Kidney (tissue), 14 donors: Measurements from ENCODE around the gene MATN1. TPM values are rescaled to one million over a fixed set of nuclear protein-coding genes. Genes with fewer than 3 reads are reported as not detected.

Experiments
- DNase-seq, 5 donors: peaks; one replicate each; pipeline ENCODE4 v3.0.0-alpha.2; 2013 to 2020
- FAIRE-seq: peaks from 2 replicates; lab custom pipeline; 2012; peaks lifted over from hg19 to GRCh38; lab: Jason Lieb, UNC
- H3K27ac ChIP-seq, 2 donors: one replicate each; pipeline ENCODE4 v1.7.0; 2013; ENCODE audit warnings: low read depth in 2 of 2, low read length in 2 of 2, inconsistent platforms in 1 of 2
- H3K27me3 ChIP-seq: one replicate; pipeline ENCODE4 v1.7.1; 2013; ENCODE audit warnings: low read length, inconsistent platforms; ENCODE audit not compliant: control insufficient read depth, insufficient read depth
- H3K36me3 ChIP-seq, 3 donors: one replicate each; pipeline versions ENCODE4 v1.7.0 to v1.7.1; 2013; ENCODE audit warnings: low read length in 3 of 3, control low read depth in 1 of 3, inconsistent platforms in 1 of 3; ENCODE audit not compliant: insufficient read depth in 3 of 3, control insufficient read depth in 2 of 3
- H3K4me1 ChIP-seq, 3 donors: one replicate each; pipeline versions ENCODE4 v1.7.0 to v1.7.1; 2013; ENCODE audit warnings: low read length in 3 of 3, inconsistent platforms in 1 of 3, low read depth in 1 of 3; ENCODE audit not compliant: control insufficient read depth in 2 of 3, insufficient read depth in 2 of 3
- H3K4me3 ChIP-seq, 3 donors: one replicate each; pipeline versions ENCODE4 v1.7.0 to v1.8.1; 2013; ENCODE audit warnings: low read length in 3 of 3, control low read depth in 1 of 3, inconsistent platforms in 1 of 3
- H3K9ac ChIP-seq, 3 donors: one replicate each; pipeline versions ENCODE4 v1.7.0 to v1.7.1; 2013; ENCODE audit warnings: low read length in 3 of 3, control low read depth in 1 of 3, inconsistent platforms in 1 of 3
- H3K9me3 ChIP-seq, 3 donors: one replicate each; pipeline versions ENCODE4 v1.7.0 to v1.7.1; 2013; ENCODE audit warnings: low read length in 3 of 3, control low read depth in 1 of 3, inconsistent platforms in 1 of 3; ENCODE audit not compliant: control insufficient read depth in 2 of 3, insufficient read depth in 1 of 3
- intact Hi-C: fragments of 100-400 bp; cut with DNase I; formaldehyde crosslinking; loops from one replicate; pipeline ENCODE4 v1.11.1; 2022
- microRNA-seq: library from miRNA; unstranded; fragments of <30 nt; microRNA quantifications from one replicate; pipeline ENCODE4 v1.2.0, GENCODE V29; 2020
- polyA plus RNA-seq: library from polyadenylated mRNA; stranded (reverse); fragments of 350-450 nt; fragmentation: Illumina TruSeq; extraction: RNeasy Lipid Tissue Mini Kit (QIAGEN cat#74804); gene quantifications from one replicate; pipeline ENCODE4 v1.2.3, GENCODE V29; 2014; ENCODE audit warnings: low read depth, low replicate concordance; ENCODE audit not compliant: insufficient read depth
- total RNA-seq: library from RNA; stranded (reverse); fragmentation: NEBNext Ultra II Directional; extraction: Animal tissue kit (Norgen Biotek cat#: 25700); gene quantifications from one replicate; pipeline ENCODE4 v1.2.1, GENCODE V29; 2021
- TF ChIP-seq, protein P1 (sequence below): IDR thresholded peaks from 3 replicates; pipeline ENCODE4 v1.5.1; 2012; ENCODE audit warnings: mild to moderate bottlenecking, moderate library complexity, borderline replicate concordance; ENCODE audit not compliant: insufficient read depth; ENCODE audit errors: extremely low read depth
- donor health status: control.
- donor health status: control.
- donor health status: control.
- donor health status: control.
- donor health status: control.
- donor health status: DM: yes; HTN: yes; CAD: no.
- donor health status: Normal renal cell carcinoma (clear cell type).

MATN1 gene
- total and polyA plus RNA-seq, 2 donors from 2014 or later = 0.13 TPM; not detected in 1

DNA sequence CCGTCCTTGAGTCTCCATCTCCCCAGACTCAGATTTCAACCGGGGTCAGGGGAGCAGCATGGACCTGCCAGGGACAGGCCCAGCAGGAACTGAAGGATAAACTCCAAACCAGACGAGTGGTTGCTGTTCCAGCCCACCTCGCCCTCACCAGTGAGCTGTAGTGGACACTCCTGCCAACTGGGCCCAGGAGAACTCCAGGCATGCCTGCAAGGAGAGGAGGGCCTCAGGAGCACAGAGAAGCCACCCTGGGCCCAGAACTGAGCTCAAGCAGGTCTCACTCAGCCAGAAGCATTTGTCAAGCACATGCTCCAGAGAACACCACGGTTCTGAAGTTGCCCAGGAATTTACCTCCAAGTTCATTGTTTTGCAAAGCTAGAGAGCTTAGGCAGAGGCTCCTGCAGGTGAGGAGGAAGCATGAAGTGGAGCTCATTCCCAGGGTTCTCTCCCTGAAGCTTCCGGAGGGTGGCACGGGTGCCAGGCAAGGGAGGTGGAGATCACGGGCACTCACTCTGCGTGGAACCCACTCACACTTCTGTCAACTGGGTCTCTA lies 61.0 kb downstream of the MATN1 start:
- DNase-seq (peak in 1 of 5 donors; percentile 26), FAIRE-seq (no peak)
- H3K27me3 ChIP-seq = no peaks in the 10 kb centered on the region
- H3K4me1 ChIP-seq = no peaks in the 10 kb centered on the region
- H3K4me3 ChIP-seq = no peak overlapping the region
- intact Hi-C loops = no loop called here
- no peak overlapping the region for H3K9ac ChIP-seq
- H3K9me3 ChIP-seq = no peaks in the 10 kb centered on the region
- TF ChIP-seq, protein P1, sequence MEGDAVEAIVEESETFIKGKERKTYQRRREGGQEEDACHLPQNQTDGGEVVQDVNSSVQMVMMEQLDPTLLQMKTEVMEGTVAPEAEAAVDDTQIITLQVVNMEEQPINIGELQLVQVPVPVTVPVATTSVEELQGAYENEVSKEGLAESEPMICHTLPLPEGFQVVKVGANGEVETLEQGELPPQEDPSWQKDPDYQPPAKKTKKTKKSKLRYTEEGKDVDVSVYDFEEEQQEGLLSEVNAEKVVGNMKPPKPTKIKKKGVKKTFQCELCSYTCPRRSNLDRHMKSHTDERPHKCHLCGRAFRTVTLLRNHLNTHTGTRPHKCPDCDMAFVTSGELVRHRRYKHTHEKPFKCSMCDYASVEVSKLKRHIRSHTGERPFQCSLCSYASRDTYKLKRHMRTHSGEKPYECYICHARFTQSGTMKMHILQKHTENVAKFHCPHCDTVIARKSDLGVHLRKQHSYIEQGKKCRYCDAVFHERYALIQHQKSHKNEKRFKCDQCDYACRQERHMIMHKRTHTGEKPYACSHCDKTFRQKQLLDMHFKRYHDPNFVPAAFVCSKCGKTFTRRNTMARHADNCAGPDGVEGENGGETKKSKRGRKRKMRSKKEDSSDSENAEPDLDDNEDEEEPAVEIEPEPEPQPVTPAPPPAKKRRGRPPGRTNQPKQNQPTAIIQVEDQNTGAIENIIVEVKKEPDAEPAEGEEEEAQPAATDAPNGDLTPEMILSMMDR = no peak
- no peak overlapping the region for H3K27ac ChIP-seq
- H3K36me3 ChIP-seq = no peaks in the 10 kb centered on the region

DNA sequence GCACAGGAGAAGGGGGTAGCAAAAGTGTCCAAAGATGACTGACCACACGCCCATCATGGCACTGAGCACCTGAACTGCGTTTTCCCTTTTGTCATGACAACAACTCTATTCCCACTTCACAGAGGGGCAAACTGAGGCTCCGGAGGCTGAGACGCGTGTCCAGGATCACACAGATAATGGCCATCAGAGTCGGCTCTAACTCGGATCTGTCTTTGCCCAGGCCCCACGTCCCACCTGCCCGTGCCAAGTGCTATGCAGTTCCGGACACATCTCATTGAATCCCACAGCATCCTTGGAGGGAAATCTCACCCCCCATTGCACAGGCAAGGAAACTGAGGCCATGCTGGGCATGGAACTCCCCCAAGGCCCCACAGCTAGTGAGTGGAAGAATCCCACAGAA lies 62.1 kb downstream of the MATN1 start:
- Histone ChIP-seq H3K27ac (no peak overlapping the region), H3K4me3 (no peak overlapping the region), H3K9ac (no peak overlapping the region), H3K27me3 (no peaks in the 10 kb centered on the region), H3K9me3 (no peaks in the 10 kb centered on the region), H3K4me1 (no peaks in the 10 kb centered on the region), H3K36me3 (no peaks in the 10 kb centered on the region)
- intact Hi-C loops = no loop called here
- TF ChIP-seq, protein P1 = no peak
- FAIRE-seq = no peak
- DNase-seq = peak in 2 of 5 donors; percentile 24 to 27

Small RNA genes lying within 50 kb of the gene (microRNA-seq; reads per million reads assigned to microRNA genes)
- not detected for gene MIR4420

Other genes starting within 250 kb of the MATN1 start
- gene LAPTM5, start 34.2 kb upstream of the MATN1 start, total RNA-seq = 108 TPM
- gene LAPTM5, start 34.2 kb upstream of the MATN1 start, polyA plus RNA-seq = 23.5 TPM
- 58.7 TPM for gene SDC3, start 185.2 kb upstream of the MATN1 start, total RNA-seq
- 11.0 TPM for gene SDC3, start 185.2 kb upstream of the MATN1 start, polyA plus RNA-seq